ENCODE measurements around the gene TBC1D14. TPM values are rescaled to one million over a fixed set of nuclear protein-coding genes. Genes with fewer than 3 reads are reported as not detected.
"Not testable (repeated sequence)": the region's sequence is repeated elsewhere in the genome, so short reads cannot be mapped to it uniquely, and the experiment has no call there.

TBC1D14 gene
- total RNA-seq, 2 donors from 2014 or later = 21.3 to 38.2 TPM

- H3K9me3 Mint-ChIP-seq = peaks cover 0 to 9% of the 10 kb centered on the region in 2 donors
- ATAC-seq (no peak), DNase-seq (ENCODE audit: low spot score in 2 of 2) (no peak)
- peaks cover 0 to 15% of the 10 kb centered on the region in 2 donors for H3K36me3 Mint-ChIP-seq
- H3K27ac Mint-ChIP-seq = no peak overlapping the region
These were observed 21.8 kb upstream of the TBC1D14 start for GRCh38 chr4:6887591-6888371.

- no peak overlapping the region for H3K27ac Mint-ChIP-seq
- peaks cover 0 to 15% of the 10 kb centered on the region in 2 donors for H3K36me3 Mint-ChIP-seq
- DNase-seq (ENCODE audit: low spot score in 2 of 2) (no peak), ATAC-seq (no peak)
- H3K9me3 Mint-ChIP-seq = peaks cover 0 to 9% of the 10 kb centered on the region in 2 donors
These were observed 21.0 kb upstream of the TBC1D14 start for GRCh38 chr4:6888506-6889071.

DNA sequence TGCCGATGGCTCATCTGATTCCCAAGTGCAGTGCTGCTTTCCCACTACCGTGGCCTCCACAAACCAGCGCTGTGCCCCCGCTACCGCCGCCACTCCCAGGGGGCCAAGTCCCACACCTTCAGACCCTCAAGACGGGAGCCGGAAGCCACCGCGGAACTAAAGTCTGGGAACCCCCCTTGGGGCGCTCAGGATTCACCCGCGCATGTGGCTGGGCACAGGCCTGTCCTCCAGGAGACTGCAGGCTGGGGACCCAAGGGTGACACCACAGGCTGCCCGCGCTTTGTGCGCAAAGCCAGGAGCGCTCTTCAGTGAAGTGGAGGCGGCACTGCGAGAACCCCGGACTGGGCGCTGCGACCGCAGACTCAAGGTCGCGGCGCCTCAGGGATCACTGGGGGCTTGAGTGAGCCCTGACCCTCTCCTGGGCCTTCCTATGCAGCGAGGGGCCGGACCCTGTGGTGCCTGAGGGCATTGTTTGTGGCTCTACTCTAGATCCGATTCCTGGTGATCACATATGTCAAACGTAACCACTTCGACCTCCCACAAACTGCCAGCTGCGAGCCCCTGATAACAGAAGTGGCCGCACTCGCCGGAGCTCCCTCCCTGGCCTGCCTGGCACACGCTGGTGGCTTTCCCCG is 20.4 kb upstream of the TBC1D14 start:
- no peak for DNase-seq (ENCODE audit: low spot score in 2 of 2)
- Mint-ChIP-seq H3K27ac (no peak overlapping the region), H3K36me3 (peaks cover 0 to 15% of the 10 kb centered on the region in 2 donors), H3K9me3 (peaks cover 0 to 9% of the 10 kb centered on the region in 2 donors)
- ATAC-seq = no peak

- H3K27ac Mint-ChIP-seq = no peak overlapping the region
These were observed 19.8 kb upstream of the TBC1D14 start for GRCh38 chr4:6889736-6890324.

DNA sequence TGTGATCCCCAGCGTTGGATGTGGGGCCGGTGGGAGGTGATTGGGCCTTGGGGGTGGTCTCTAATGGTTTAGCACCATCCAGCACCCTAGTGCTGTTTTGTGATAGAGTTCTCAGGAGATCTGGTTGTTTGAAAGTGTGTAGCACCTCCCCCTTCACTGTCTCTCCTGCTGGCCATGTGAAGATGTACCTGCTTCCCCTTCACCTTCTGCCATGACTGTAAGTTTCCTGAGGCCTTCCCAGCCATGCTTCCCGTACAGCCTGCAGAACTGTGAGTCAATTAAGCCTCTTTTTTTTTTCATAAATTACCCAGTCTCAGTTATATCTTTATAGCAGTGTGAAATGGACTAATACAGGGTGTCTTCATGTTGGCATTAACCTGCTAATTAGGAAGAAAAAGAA is 19.3 kb upstream of the TBC1D14 start:
- DNase-seq (ENCODE audit: low spot score in 2 of 2) (no peak), ATAC-seq (no peak)
- Mint-ChIP-seq H3K27ac (no peak overlapping the region), H3K9me3 (peaks cover 0 to 9% of the 10 kb centered on the region in 2 donors), H3K36me3 (peaks cover 0 to 15% of the 10 kb centered on the region in 2 donors)

More at GRCh38 chr4:6889736-6890324, 19.8 kb upstream of the TBC1D14 start:
- Mint-ChIP-seq H3K9me3 (peaks cover 0 to 9% of the 10 kb centered on the region in 2 donors), H3K36me3 (peaks cover 0 to 15% of the 10 kb centered on the region in 2 donors)
- ATAC-seq (no peak), DNase-seq (ENCODE audit: low spot score in 2 of 2) (no peak)

- H3K27ac Mint-ChIP-seq; H3K9me3 Mint-ChIP-seq; ATAC-seq; DNase-seq (ENCODE audit: low spot score in 2 of 2): not testable (repeated sequence)
- peaks cover 0 to 15% of the 10 kb centered on the region in 2 donors for H3K36me3 Mint-ChIP-seq
These were observed 18.7 kb upstream of the TBC1D14 start for GRCh38 chr4:6890971-6891370.

GRCh38 chr4:6891436-6892170 is 18.0 kb upstream of the TBC1D14 start:
- Mint-ChIP-seq H3K9me3 (peaks cover 0 to 9% of the 10 kb centered on the region in 2 donors), H3K27ac (peak overlapping the region in 1 of 2 donors; percentile 55), H3K36me3 (peaks cover 0 to 15% of the 10 kb centered on the region in 2 donors)
- DNase-seq (ENCODE audit: low spot score in 2 of 2) (no peak), ATAC-seq (peak; percentile 6 to 34)

- Mint-ChIP-seq H3K27ac (peak overlapping the region in 1 of 2 donors; percentile 55), H3K36me3 (peaks cover 0 to 15% of the 10 kb centered on the region in 2 donors), H3K9me3 (peaks cover 0 to 9% of the 10 kb centered on the region in 2 donors)
- peak; percentile 77 to 86 for ATAC-seq
- DNase-seq (ENCODE audit: low spot score in 2 of 2) = no peak
These were observed 17.3 kb upstream of the TBC1D14 start for GRCh38 chr4:6892190-6892908.

DNA sequence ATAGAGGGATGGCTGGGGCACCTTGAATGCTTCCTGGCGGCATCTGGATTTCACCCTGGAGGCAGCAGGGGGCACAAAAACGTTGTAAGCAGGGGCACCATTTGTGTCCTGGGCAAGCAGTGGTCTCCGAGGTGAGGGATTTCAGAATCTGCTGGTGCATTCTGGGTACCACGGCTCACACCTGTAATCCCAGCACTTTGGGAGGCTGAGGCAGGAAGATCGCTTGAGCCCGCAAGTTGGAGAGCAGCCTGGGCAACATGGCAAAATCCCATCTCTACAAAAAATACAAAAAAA is 16.8 kb upstream of the TBC1D14 start:
- ATAC-seq (no peak), DNase-seq (ENCODE audit: low spot score in 2 of 2) (no peak)
- Mint-ChIP-seq H3K27ac (peak overlapping the region in 1 of 2 donors; percentile 55), H3K9me3 (peaks cover 0 to 9% of the 10 kb centered on the region in 2 donors), H3K36me3 (peaks cover 0 to 15% of the 10 kb centered on the region in 2 donors)

DNA sequence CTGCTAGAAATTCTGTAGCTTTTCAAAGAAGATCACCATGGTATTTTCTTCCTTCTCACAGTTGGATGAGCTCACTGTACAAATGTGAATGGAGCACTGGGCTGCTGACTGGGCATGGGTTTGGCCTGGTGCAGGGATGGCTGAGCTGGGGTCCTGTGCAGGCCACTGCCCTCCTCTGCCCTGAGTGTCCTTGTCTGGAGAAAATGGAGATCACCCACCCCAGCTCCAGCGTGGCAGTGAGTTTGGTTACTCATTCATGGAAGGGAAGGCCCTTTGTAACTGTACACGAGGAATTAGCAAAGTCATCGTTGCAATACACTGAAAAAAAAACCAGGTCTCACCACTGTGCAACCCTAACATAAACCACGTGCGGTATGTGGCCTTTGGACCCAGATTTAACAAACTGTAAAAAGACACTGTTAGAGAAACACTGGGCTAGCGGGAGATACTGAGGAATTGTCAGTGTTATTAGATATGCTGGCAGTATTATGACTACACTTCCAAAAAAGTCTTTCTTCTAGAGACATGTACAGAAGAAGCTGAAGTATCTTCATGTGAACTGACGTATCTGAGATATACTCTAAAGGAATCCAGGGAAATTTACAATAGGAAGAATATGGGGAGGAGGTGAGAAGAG is 16.1 kb upstream of the TBC1D14 start:
- Mint-ChIP-seq H3K36me3 (peaks cover 0 to 15% of the 10 kb centered on the region in 2 donors), H3K27ac (no peak overlapping the region), H3K9me3 (peaks cover 0 to 9% of the 10 kb centered on the region in 2 donors)
- ATAC-seq (no peak), DNase-seq (ENCODE audit: low spot score in 2 of 2) (no peak)

- Mint-ChIP-seq H3K9me3 (peaks cover 0 to 9% of the 10 kb centered on the region in 2 donors), H3K36me3 (peaks cover 0 to 15% of the 10 kb centered on the region in 2 donors), H3K27ac (no peak overlapping the region)
- DNase-seq (ENCODE audit: low spot score in 2 of 2) (no peak), ATAC-seq (no peak)
These were observed 15.5 kb upstream of the TBC1D14 start for GRCh38 chr4:6894086-6894478.

GRCh38 chr4:6894528-6895498 is 14.8 kb upstream of the TBC1D14 start:
- peak overlapping the region in 1 of 2 donors; percentile 79 for H3K27ac Mint-ChIP-seq

GRCh38 chr4:6896035-6896434 is 13.6 kb upstream of the TBC1D14 start:
- Mint-ChIP-seq H3K36me3 (peaks cover 0 to under 1% of the 10 kb centered on the region in 2 donors), H3K27ac (no peak overlapping the region), H3K9me3 (no peaks in the 10 kb centered on the region)
- DNase-seq (ENCODE audit: low spot score in 2 of 2) = no peak
- no peak for ATAC-seq

More at GRCh38 chr4:6894528-6895498, 14.8 kb upstream of the TBC1D14 start:
- peaks cover 0 to 12% of the 10 kb centered on the region in 2 donors for H3K36me3 Mint-ChIP-seq
- DNase-seq (ENCODE audit: low spot score in 2 of 2) = no peak
- ATAC-seq = no peak
- peaks cover 0 to 9% of the 10 kb centered on the region in 2 donors for H3K9me3 Mint-ChIP-seq

GRCh38 chr4:6898763-6899162 is 10.9 kb upstream of the TBC1D14 start:
- H3K27ac Mint-ChIP-seq = peak overlapping the region; percentile 77 to 95
- H3K36me3 Mint-ChIP-seq = no peaks in the 10 kb centered on the region
- DNase-seq (ENCODE audit: low spot score in 2 of 2) = no peak
- peak in 1 of 2 donors; percentile 8 for ATAC-seq
- H3K9me3 Mint-ChIP-seq = no peaks in the 10 kb centered on the region
